Measurements from ENCODE around the gene SHROOM3. TPM values are rescaled to one million over a fixed set of nuclear protein-coding genes. Genes with fewer than 3 reads are reported as not detected.

Gene SHROOM3
- total and polyA plus RNA-seq, 2 experiments from 2014 or later = 11.3 to 73.5 TPM

DNA sequence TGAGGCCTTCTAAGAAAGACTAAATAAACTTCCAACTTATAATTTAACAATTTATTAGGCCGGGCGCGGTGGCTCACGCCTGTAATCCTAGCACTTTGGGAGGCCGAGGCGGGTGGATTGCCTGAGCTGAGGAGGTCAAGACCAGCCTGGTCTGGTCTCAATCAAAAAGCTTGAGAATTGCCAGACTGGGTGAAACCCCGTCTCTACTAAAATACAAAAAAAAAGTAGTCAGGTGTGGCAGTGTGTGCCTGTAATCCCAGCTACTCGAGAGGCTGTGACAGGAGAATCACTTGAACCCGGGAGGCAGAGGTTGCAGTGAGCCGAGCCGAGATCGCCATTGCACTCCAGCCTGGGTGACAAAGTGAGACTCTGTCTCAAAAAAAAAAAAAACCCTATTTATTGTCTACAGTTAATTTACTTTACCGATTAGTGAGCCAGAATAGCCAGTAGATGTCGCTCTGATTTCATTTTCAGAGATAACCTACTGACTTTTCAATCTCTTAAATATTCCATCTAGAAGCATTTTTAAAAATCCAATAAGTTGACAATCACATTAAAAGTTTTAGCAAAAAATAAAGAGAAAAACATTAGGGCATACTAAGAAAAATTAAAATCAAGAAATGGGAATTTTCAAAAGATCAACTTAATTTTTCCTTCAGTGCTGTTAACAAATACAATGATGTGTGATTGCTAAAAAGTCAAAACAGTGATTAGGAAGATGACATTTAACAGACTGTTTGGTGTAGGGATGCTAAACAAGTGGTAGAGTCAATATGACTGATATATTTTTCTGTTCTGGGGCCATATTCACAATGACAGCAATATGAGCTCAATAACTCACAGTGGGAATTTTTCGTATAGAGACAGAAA lies 4.3 kb upstream of the SHROOM3 start:
- no peak overlapping the region for H3K4me3 Mint-ChIP-seq

DNA sequence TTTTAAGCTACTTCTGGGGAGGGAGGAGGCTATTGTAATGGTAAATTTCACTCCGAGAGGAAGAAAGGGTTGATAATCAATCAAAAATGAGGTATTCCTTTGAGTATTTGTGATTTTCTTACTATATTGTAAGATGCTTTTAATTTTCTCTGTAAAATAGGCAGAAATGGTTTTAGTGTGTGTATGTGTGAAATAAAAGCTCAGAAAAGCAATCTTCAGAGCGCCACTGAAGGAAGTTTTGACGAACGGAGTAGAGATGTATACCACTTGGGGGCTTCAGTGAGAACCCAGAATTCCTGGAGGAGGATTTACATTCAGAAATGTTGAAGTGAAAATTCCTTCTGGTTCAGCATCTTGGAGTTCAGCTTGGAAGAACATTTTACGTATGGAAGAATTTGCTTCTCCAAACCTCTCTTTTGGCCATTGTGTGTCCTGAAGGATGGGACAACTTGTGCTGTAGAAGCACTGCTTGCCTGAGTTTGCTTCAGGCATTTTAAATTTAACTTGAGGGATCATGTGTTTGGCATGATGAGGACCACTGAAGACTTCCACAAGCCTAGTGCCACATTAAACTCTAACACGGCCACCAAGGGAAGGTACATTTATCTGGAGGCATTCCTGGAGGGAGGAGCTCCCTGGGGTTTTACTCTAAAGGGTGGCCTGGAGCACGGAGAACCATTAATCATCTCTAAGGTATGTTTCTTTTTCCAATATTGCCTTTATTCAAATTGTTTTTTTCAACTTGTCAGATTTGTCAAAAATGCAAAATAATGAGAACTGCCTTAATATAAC lies 695 bp downstream of the SHROOM3 start:
- no peaks in the 10 kb centered on the region for H3K27me3 ChIP-seq (ENCODE audit: insufficient read depth)
- Mint-ChIP-seq H3K4me1 (peaks cover 44% of the 10 kb centered on the region), H3K4me3 (peak overlapping the region; percentile 77), H3K27ac (peak overlapping the region; percentile 93), H3K9me3 (no peaks in the 10 kb centered on the region), H3K36me3 (ENCODE audit: low read depth) (peaks cover 3% of the 10 kb centered on the region; the same call in 1 of the 3 replicates), H3K27me3 (ENCODE audit: insufficient read depth, low read depth, poor library complexity) (peaks cover 2% of the 10 kb centered on the region)
- DNase-seq (ENCODE audit: low spot score) (peak; percentile 73), ATAC-seq (peak; percentile 85)
- no peaks in the 10 kb centered on the region for H3K79me2 ChIP-seq (replicated peaks; ENCODE audit: insufficient read depth)
- peak overlapping the region; percentile 65 for H3K27ac ChIP-seq (ENCODE audit: low read depth)
- peaks cover 24% of the 10 kb centered on the region for H3K4me1 ChIP-seq (ENCODE audit: insufficient read depth)
- no peaks in the 10 kb centered on the region for H4K20me1 ChIP-seq (replicated peaks; ENCODE audit: insufficient read depth)
- H3K36me3 ChIP-seq (ENCODE audit: insufficient read depth) = no peaks in the 10 kb centered on the region
- no peak overlapping the region for H2AFZ ChIP-seq
- no peaks in the 10 kb centered on the region for H3F3A ChIP-seq (replicated peaks; ENCODE audit: low read depth)
- H3K4me2 ChIP-seq = peak overlapping the region; percentile 69
- H3K9me2 ChIP-seq (ENCODE audit: insufficient read depth) = no peaks in the 10 kb centered on the region
- H3K4me3 ChIP-seq = peak overlapping the region; percentile 43
- TF ChIP-seq, protein P1, sequence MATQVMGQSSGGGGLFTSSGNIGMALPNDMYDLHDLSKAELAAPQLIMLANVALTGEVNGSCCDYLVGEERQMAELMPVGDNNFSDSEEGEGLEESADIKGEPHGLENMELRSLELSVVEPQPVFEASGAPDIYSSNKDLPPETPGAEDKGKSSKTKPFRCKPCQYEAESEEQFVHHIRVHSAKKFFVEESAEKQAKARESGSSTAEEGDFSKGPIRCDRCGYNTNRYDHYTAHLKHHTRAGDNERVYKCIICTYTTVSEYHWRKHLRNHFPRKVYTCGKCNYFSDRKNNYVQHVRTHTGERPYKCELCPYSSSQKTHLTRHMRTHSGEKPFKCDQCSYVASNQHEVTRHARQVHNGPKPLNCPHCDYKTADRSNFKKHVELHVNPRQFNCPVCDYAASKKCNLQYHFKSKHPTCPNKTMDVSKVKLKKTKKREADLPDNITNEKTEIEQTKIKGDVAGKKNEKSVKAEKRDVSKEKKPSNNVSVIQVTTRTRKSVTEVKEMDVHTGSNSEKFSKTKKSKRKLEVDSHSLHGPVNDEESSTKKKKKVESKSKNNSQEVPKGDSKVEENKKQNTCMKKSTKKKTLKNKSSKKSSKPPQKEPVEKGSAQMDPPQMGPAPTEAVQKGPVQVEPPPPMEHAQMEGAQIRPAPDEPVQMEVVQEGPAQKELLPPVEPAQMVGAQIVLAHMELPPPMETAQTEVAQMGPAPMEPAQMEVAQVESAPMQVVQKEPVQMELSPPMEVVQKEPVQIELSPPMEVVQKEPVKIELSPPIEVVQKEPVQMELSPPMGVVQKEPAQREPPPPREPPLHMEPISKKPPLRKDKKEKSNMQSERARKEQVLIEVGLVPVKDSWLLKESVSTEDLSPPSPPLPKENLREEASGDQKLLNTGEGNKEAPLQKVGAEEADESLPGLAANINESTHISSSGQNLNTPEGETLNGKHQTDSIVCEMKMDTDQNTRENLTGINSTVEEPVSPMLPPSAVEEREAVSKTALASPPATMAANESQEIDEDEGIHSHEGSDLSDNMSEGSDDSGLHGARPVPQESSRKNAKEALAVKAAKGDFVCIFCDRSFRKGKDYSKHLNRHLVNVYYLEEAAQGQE (IDR thresholded peaks at IDR 0.05; ENCODE audit: unreplicated experiment) = no peak

More for the DNA sequence above, 4.3 kb upstream of the SHROOM3 start:
- Mint-ChIP-seq H3K9me3 (no peaks in the 10 kb centered on the region), H3K27ac (no peak overlapping the region; the same call in 1 of the 2 replicates), H3K4me1 (peaks cover 30% of the 10 kb centered on the region), H3K36me3 (ENCODE audit: low read depth) (no peaks in the 10 kb centered on the region), H3K27me3 (ENCODE audit: insufficient read depth, low read depth, poor library complexity) (peaks cover 2% of the 10 kb centered on the region)
- no peaks in the 10 kb centered on the region for H3F3A ChIP-seq (replicated peaks; ENCODE audit: low read depth)
- H3K4me3 ChIP-seq = no peak overlapping the region
- H3K4me1 ChIP-seq (ENCODE audit: insufficient read depth) = peaks cover 12% of the 10 kb centered on the region; the same call in 1 of the 2 replicates
- H3K79me2 ChIP-seq (replicated peaks; ENCODE audit: insufficient read depth) = no peaks in the 10 kb centered on the region
- no peak overlapping the region for H3K4me2 ChIP-seq
- no peaks in the 10 kb centered on the region for H3K36me3 ChIP-seq (ENCODE audit: insufficient read depth)
- H2AFZ ChIP-seq = no peak overlapping the region
- no peaks in the 10 kb centered on the region for H4K20me1 ChIP-seq (replicated peaks; ENCODE audit: insufficient read depth)
- peak; percentile 35 for ATAC-seq
- no peaks in the 10 kb centered on the region for H3K9me2 ChIP-seq (ENCODE audit: insufficient read depth)
- peak; percentile 83 for DNase-seq (ENCODE audit: low spot score)
- no peak overlapping the region for H3K27ac ChIP-seq (ENCODE audit: low read depth)
- TF ChIP-seq CTCF (conservative IDR thresholded peaks at IDR 0.05; ENCODE audit: low read depth in 2 of 2) (peak; percentile 65 to 98; a peak in 3 of 4 replicates), EZH2phosphoT487 (IDR thresholded peaks at IDR 0.05; ENCODE audit: unreplicated experiment) (no peak)
- H3K27me3 ChIP-seq (ENCODE audit: insufficient read depth) = no peaks in the 10 kb centered on the region

Data from GM23338 (cell line).